ENCODE results near the gene WSB2.

WSB2 gene

DNA sequence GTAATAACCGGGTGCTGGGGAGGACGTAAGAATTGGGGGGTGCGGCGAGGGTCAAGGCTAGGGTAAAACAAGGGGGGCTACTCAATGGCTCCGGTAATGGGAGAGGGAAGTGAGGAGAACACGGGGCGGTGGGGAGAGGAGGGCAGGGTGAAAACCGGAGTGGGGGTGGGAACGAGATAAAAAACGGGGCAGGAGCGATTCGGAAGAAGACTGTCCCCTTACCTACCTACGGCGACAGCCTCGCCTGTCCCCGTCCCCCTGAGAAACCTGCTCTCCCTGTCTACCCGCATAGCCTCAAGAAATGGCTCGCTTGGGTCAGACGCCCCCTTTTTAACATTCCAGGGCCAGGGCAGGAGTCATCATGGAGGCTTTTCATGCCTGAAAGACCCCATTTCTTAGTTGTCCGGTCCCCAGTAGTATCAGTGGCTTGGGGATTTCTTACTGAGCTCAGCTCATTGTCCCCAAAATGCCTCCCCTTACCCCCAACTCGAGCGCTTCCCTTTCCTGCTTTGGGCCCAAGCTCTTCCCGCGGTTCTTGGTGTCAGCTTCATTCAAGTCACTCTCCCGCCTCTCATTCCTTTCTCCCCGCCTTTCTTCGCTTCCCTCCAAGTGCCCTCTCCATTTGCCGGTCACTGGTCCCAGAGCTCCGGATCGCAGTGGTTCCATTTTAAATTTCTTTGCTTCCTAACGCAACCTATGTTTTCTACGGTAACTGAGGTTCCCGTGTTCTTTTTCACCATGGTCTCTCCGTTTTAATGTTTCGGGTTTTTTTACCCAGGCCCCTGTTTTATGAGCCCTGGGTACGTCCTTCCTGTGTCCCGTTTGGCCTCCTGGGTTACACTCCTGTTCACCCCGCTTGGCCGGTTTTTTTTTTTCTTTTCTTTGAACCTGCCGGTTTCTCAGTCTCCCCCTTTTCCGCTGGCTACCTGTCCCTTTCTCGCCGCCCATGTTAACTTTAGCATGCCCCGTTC, 1.2 kb upstream of the WSB2 start:
- DNase-seq (ENCODE audit: low read depth, low spot score) = no peak

DNA sequence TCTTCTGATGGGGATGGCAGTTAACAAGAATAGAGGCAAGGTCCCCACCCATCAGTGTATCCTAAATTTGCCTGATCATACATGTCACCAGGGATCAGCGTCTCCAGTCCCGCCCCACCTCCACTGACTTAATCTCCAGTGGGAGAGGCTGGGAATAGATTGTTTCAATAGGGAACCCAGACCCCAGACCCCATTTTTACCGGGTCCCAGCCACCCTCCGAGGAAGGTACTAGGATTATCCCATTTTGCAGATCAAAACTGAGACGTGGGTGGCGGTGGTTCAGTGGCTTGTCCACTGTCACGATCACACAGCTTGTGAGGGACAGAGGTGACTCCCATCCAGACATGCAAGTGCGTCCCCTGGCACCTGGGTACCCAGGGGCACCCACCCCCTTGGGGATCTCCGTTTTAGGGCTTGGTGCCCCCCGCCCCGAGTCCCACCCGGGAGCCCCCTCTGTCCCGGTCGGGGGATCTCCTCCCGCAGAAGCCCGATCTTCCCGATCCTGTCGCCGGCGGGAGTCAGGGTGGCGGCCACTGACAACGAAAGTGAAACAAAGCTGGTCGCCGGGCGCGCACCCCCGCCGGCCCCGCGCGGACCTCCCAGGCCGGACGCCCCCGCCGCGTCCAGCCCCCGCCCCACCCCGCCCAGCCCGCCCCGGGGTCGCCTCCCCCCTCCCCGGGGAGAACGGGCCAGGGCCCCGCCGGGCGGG, 523 bp downstream of the WSB2 start:
- no peak for DNase-seq (ENCODE audit: low read depth, low spot score)

GRCh38 chr12:118059341-118060191, 1.4 kb downstream of the WSB2 start:
- no peak for DNase-seq (ENCODE audit: low read depth, low spot score)

GRCh38 chr12:118058881-118059280, 2.1 kb downstream of the WSB2 start:
- no peak for DNase-seq (ENCODE audit: low read depth, low spot score)

- no peak for DNase-seq (ENCODE audit: low read depth, low spot score)
Measured at GRCh38 chr12:118058227-118058626, 2.8 kb downstream of the WSB2 start.

DNA sequence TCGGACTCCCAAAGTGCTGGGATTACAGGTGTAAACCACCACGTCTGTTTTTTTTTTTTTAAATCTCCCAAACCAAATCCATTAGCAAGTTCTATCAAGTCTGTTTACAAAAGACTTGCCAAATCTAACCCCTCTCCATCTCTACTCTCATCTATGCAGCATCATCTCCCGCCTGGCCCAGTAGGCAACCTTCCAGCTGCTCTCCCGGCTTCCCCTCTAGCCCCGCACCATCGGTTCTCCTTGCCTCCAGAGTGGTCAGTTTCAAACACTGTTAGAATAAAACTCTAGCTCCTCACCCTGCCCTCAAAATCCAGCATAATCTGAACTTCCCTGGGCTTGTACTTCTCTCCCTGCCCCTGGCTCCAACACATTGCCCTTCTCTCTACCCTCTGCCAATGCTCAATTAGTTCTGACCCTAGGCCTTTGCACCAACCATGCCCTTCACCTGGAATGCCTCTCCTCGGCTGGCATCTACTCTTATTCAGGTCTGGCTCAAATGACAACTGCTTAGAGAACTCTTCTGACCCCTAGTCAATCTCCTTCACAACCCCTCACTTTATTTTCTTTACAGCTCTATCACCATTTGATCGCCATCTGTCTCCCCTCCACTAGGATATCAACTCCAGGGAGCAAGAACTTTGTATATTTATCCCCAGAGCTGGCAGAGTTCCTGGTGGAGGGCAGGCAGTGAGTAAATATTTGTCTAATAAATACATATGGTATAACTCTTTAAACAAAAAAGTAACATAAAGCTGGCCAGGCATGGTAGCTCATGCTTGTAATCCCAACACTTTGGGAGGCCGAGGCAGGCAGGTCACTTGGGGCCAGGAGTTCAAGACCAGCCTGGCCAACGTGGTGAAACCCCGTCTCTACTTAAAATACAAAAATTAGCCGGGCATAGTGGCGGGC, 4.9 kb downstream of the WSB2 start:
- DNase-seq (ENCODE audit: low read depth, low spot score) = no peak

DNA sequence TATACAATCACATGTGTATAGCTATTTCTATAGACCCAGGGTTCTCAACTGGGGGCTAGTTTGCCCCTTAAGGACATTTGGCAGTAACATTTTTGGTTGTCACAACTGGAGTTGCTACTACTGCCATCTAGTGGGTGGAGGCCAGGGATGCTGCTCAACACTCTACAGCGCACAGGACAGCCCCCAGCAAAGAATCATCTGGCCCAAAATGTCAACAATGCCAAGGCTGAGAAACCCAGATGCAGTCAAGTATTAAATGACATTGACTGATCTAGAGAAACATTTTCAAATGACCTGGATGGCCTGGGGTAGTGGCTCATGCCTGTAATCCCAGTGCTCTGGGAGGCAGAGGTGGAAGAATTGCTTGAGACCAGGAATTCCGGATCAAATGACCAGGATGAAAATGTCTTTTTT, 5.8 kb downstream of the WSB2 start:
- DNase-seq (ENCODE audit: low read depth, low spot score) = peak; percentile 34

GRCh38 chr12:118053071-118053985, 7.7 kb downstream of the WSB2 start:
- no peak for DNase-seq (ENCODE audit: low read depth, low spot score)

GRCh38 chr12:118052324-118053070, 8.5 kb downstream of the WSB2 start:
- no peak for DNase-seq (ENCODE audit: low read depth, low spot score)

- no peak for DNase-seq (ENCODE audit: low read depth, low spot score)
Measured at GRCh38 chr12:118050972-118051910, 9.7 kb downstream of the WSB2 start.

DNA sequence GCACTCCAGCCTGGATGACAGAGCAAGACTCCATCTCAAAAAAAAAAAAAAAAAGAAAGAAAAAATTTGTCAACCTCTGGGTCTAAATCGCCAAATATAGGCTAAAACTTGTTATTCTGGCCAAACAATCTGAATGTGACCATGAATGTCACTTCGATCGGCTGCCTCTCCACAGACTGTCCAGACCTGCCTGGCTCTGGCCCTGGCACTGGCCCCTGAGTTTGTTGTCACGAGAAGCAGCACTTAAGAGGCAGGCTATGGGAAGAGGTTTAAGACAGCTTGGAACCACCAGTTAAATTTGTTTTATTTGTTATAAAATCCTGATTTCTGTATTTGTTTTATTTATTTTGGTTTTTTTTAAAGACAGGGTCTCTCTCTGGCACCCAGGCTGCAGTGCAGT, 14.5 kb downstream of the WSB2 start:
- DNase-seq (ENCODE audit: low read depth, low spot score) = no peak

GRCh38 chr12:118044577-118044976, 16.4 kb downstream of the WSB2 start:
- DNase-seq (ENCODE audit: low read depth, low spot score) = no peak

- DNase-seq (ENCODE audit: low read depth, low spot score) = no peak
Measured at GRCh38 chr12:118044075-118044474, 16.9 kb downstream of the WSB2 start.

DNA sequence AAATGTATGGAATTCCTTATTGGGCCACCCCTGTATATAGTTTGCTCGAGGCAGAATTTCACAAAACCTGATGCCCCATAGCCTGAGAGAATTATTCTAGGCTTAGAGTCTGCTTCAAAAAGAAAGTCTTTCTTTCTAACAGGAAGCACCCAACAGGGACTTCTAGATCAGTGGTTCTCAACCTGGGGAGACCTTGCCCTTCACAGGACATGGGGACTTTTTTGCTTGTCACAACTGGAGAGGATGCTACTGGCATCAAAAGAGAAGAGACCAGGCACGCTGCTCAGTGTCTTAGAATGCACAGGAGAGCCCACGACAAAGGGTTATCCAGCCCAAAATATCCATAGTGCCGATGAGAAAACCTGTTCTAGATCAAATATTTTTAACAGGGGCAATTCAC, 18.9 kb downstream of the WSB2 start:
- DNase-seq (ENCODE audit: low read depth, low spot score) = no peak

DNA sequence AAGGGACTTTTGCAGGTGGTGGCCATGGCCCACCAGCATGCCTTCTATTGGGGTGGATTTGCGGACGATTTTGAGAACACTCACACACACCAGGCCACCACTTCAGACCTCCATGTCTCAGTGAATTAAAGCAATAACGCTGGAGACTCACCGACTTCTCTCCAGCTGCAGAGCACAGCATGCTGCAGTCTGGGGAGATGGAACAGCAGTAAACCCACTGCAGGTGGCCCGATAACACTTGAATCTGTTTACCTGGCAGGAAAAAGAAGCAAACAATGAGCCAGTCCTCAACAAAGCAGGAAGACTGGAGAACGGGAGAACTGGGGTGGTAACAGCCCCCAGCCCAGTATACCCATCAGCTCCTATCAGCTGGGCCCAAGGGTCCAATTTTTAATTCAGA, 22.8 kb downstream of the WSB2 start:
- no peak for DNase-seq (ENCODE audit: low read depth, low spot score)

DNA sequence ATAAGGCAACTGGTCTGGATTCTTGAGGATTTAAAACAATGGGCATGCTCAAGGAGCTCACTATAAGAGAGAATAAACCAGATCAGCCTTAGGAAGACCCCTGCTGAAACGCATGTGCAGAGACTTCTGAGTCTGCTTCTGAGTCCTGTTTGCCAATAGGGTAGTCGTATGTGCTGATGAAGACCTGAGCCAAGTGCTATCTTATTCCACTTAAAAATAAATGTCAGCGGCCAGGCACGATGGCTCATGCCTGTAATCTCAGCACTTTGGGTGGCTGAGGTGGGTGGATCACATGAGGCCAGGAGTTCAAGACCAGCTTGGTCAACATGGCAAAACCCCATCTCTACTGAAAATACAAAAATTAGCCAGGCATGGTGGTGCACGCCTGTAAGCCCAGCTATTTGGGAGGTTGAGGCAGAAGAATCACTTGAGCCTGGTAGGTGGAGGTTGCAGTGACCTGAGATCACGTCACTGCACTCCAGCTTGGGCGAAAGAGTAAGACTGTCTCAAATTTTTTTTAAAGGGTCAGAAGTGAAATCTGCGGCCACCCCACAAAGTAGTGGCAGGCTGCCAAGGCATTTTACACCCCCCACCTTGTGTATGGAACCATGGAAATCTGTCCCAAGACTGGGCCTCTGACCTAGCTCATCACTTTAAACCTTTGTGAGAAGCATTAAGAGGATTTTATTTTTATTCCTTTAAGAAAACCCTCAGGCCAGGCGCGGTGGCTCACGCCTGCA, 24.1 kb downstream of the WSB2 start:
- DNase-seq (ENCODE audit: low read depth, low spot score) = no peak
